ENCODE measurements around the gene P2RY12.

GRCh38 chr3:151306168-151306810 is 78.3 kb downstream of the P2RY12 start:
- TF ChIP-seq CTCF (conservative IDR thresholded peaks at IDR 0.05; ENCODE audit: low read depth, low read length) (no peak), MXI1 (IDR thresholded peaks at IDR 0.05; ENCODE audit: borderline replicate concordance, low read depth, low read length) (no peak), NFE2L2 (IDR thresholded peaks at IDR 0.05; ENCODE audit: low read depth, low read length) (no peak), POLR2A (IDR thresholded peaks at IDR 0.05; ENCODE audit: low read depth, low read length) (no peak), RAD21 (IDR thresholded peaks at IDR 0.05; ENCODE audit: low read length) (no peak), RFX5 (IDR thresholded peaks at IDR 0.05; ENCODE audit: low read depth, low read length) (no peak), CEBPB (IDR thresholded peaks at IDR 0.05; ENCODE audit: low read depth, low read length) (no peak), ELK1 (IDR thresholded peaks at IDR 0.05; ENCODE audit: borderline replicate concordance, low read depth, low read length) (no peak), FOS (IDR thresholded peaks at IDR 0.05; ENCODE audit: low read depth, low read length) (no peak), CHD1 (IDR thresholded peaks at IDR 0.05; ENCODE audit: low read depth, low read length) (no peak)
- TF ChIP-seq, protein P1, sequence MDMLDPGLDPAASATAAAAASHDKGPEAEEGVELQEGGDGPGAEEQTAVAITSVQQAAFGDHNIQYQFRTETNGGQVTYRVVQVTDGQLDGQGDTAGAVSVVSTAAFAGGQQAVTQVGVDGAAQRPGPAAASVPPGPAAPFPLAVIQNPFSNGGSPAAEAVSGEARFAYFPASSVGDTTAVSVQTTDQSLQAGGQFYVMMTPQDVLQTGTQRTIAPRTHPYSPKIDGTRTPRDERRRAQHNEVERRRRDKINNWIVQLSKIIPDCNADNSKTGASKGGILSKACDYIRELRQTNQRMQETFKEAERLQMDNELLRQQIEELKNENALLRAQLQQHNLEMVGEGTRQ (IDR thresholded peaks at IDR 0.05; ENCODE audit: low read depth, low read length) = no peak
